ENCODE results near the gene DPYD. TPM values are rescaled to one million over a fixed set of nuclear protein-coding genes. Genes with fewer than 3 reads are reported as not detected.

Gene DPYD
- total and polyA plus RNA-seq, 10 of the 15 experiments (the other 5 are each of a cell fraction or from before 2014, with no cell fraction given) = 5.7 to 23.8 (median 10.2) TPM

GRCh38 chr1:97365026-97365425, 555.8 kb downstream of the DPYD start:
- ChIA-PET POLR2A (no interaction called here), SMC1A (ENCODE audit: uncharacterized antibody, unreplicated experiment) (no interaction called here), CTCF (no interaction called here), RAD21 (ENCODE audit: unreplicated experiment) (no interaction called here)
- no peak overlapping the region for H3K4me2 ChIP-seq (ENCODE audit: control insufficient read depth, insufficient read depth)
- H3K9me3 ChIP-seq (replicated peaks; ENCODE audit: control insufficient read depth, insufficient read depth, low read length) = no peaks in the 10 kb centered on the region
- no peaks in the 10 kb centered on the region for H3K27me3 ChIP-seq (replicated peaks in 1 of 2; ENCODE audit: control insufficient read depth in 2 of 2, insufficient read depth in 2 of 2, low read length in 1 of 2)
- no peaks in the 10 kb centered on the region for H3K4me1 ChIP-seq (ENCODE audit: control insufficient read depth, insufficient read depth, low read length)
- no peaks in the 10 kb centered on the region for H3K36me3 ChIP-seq (ENCODE audit: control insufficient read depth in 2 of 2, insufficient read depth in 2 of 2, low read length in 1 of 2)
- 0% methylated on average over 4 of the region's 4 CpGs for WGBS (ENCODE audit: insufficient coverage, insufficient replicate concordance, low lambda C conversion rate, missing lambda C conversion rate)
- H3K27ac ChIP-seq (ENCODE audit: control insufficient read depth, insufficient read depth) = no peak overlapping the region
- no peaks in the 10 kb centered on the region for H3K79me2 ChIP-seq (ENCODE audit: control insufficient read depth, insufficient read depth, low read length)
- TF ChIP-seq POU2F2 (IDR thresholded peaks at IDR 0.05; ENCODE audit: borderline replicate concordance, low read depth, low read length) (no peak), MTA2 (IDR thresholded peaks at IDR 0.05; ENCODE audit: low read depth) (no peak), ZNF384 (IDR thresholded peaks at IDR 0.05; ENCODE audit: borderline replicate concordance, low read depth, low read length) (no peak), MYC (IDR thresholded peaks at IDR 0.05; ENCODE audit: insufficient read depth, insufficient read length, insufficient replicate concordance, low read length, severe bottlenecking) (no peak), TCF7 (IDR thresholded peaks at IDR 0.05; ENCODE audit: borderline replicate concordance) (no peak), NKRF (conservative IDR thresholded peaks at IDR 0.05) (no peak), ZNF207 (IDR thresholded peaks at IDR 0.05; ENCODE audit: borderline replicate concordance) (no peak), ATF7 (IDR thresholded peaks at IDR 0.05; ENCODE audit: low read depth) (no peak), STAT3 (IDR thresholded peaks at IDR 0.05; ENCODE audit: low read depth, low read length) (no peak)
- no TSS peak for BruUV-seq (replicated peaks)
- intact Hi-C loops (cut with micrococcal nuclease; ENCODE audit: unreplicated experiment) (no loop called here), in situ Hi-C loops (cut with MboI) (no loop called here)
- no peak for ATAC-seq
- no peak overlapping the region for H2AFZ ChIP-seq (ENCODE audit: control insufficient read depth, low read depth, low read length)
- no peak overlapping the region for H3K4me3 ChIP-seq
- no peak overlapping the region for H3K9ac ChIP-seq (ENCODE audit: control insufficient read depth, insufficient read depth, low read length)
- DNase-seq (ENCODE audit: low read depth, low spot score) = no peak
- FAIRE-seq = no peak
- no peaks in the 10 kb centered on the region for H4K20me1 ChIP-seq (ENCODE audit: control insufficient read depth, insufficient read depth)

All from GM12878 (cell line).